ENCODE results near the gene APEH.

Gene APEH

GRCh38 chr3:49649576-49649975 lies 24.6 kb upstream of the APEH start:
- DNase-seq, result no peak

GRCh38 chr3:49650177-49650576 lies 24.0 kb upstream of the APEH start:
- no peak for DNase-seq

DNA sequence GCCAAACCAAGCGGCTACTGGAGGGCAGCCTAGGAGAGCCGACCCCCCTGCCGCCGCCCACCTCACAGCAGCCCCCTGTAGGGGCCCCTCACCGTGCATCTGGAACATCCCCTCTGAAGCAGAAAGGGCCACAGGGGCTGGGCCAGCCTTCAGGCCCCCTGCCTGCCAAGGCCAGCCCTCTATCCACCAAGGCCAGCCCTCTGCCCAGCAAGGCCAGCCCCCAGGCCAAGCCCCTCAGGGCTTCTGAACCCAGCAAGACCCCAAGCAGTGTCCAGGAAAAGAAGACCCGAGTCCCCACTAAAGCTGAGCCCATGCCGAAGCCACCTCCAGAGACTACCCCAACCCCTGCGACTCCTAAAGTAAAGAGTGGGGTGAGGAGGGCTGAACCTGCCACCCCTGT lies 23.5 kb upstream of the APEH start:
- DNase-seq, result no peak

- no peak for DNase-seq
Measured at GRCh38 chr3:49652218-49652902, 21.8 kb upstream of the APEH start.

- peak; percentile 37 for DNase-seq
Measured at GRCh38 chr3:49652903-49653415, 21.2 kb upstream of the APEH start.

DNA sequence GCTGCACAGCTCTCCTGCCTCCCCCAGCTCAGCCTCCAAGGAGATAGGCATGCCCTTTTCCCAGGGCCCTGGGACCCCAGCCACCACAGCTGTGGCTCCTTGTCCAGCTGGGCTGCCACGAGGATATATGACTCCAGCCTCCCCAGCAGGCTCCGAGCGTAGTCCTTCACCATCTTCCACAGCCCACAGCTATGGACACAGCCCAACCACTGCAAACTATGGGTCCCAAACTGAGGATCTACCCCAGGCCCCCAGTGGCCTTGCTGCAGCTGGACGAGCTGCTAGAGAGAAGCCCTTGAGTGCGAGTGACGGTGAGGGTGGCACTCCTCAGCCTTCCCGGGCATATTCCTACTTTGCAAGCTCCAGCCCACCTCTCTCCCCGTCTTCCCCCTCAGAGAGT lies 20.5 kb upstream of the APEH start:
- DNase-seq, result no peak

- DNase-seq, result no peak
Measured at GRCh38 chr3:49654176-49654825, 19.9 kb upstream of the APEH start.

DNA sequence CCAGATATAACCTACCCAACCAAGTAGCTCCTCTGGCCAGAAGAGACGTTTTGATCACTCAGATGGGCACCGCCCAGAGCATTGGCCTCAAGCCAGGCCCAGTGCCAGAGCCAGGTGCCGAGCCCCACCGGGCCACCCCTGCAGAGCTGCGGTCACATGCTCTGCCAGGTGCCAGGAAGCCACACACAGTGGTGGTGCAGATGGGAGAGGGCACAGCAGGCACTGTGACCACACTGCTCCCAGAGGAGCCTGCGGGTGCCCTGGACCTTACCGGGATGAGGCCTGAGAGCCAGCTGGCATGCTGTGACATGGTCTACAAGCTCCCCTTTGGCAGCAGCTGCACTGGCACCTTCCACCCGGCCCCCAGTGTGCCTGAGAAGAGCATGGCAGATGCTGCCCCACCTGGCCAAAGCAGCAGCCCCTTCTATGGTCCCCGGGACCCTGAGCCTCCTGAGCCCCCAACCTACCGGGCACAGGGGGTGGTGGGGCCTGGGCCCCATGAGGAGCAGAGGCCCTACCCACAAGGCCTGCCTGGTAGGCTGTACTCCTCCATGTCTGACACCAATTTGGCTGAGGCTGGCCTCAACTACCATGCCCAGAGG lies 19.1 kb upstream of the APEH start:
- DNase-seq, result no peak

DNA sequence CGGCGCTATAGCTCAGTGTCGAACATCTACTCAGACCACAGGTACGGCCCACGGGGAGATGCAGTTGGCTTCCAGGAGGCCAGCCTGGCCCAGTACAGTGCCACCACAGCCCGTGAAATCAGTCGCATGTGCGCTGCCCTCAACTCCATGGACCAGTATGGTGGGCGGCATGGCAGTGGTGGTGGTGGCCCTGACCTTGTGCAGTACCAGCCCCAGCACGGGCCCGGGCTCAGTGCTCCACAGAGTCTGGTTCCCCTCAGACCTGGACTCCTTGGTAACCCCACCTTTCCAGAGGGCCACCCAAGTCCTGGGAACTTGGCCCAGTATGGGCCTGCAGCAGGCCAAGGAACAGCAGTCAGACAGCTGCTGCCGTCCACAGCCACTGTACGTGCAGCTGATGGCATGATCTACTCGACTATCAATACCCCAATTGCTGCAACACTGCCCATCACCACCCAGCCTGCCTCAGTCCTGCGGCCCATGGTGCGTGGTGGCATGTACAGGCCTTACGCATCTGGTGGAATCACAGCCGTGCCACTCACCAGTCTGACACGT lies 18.3 kb upstream of the APEH start:
- no peak for DNase-seq

- DNase-seq, result no peak
Measured at GRCh38 chr3:49656541-49657112, 17.5 kb upstream of the APEH start.

- no peak for DNase-seq
Measured at GRCh38 chr3:49657208-49657915, 16.8 kb upstream of the APEH start.

GRCh38 chr3:49658711-49659110 lies 15.4 kb upstream of the APEH start:
- DNase-seq, result no peak

GRCh38 chr3:49659756-49660155 lies 14.4 kb upstream of the APEH start:
- DNase-seq, result no peak

- DNase-seq, result no peak
Measured at GRCh38 chr3:49661281-49661680, 12.9 kb upstream of the APEH start.

DNA sequence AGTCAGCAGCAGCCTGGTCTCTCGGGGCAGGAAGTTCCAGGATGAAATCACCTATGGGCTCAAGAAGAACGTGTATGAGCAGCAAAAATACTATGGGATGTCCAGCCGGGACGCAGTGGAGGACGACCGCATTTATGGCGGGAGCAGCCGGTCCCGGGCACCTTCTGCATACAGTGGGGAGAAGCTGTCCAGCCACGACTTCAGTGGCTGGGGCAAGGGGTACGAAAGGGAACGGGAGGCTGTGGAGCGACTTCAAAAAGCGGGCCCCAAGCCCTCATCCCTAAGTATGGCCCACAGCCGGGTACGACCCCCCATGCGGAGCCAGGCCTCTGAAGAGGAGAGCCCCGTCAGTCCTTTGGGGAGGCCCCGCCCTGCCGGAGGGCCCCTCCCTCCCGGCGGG lies 12.1 kb upstream of the APEH start:
- DNase-seq, result no peak

GRCh38 chr3:49662720-49663413 lies 11.3 kb upstream of the APEH start:
- DNase-seq, result no peak

DNA sequence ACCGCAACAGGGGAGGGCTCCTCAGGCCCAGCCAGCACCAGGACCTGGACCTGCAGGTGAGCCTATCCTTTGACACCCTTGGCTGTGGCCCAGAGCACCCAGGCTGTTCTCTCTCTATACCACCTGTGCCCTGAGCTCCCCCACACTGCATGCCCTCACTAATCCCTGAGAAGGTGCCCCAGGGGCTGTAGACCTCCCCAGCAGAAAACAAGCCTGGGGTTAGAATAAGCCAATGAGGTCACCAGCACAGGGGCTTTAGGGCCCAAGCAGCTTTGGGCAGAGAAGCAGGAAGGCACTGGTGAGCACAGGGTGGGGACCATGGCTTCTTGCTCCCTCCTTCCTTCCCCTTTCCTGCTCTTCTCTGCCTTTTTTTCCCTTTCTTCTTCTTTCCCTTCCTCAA lies 10.3 kb upstream of the APEH start:
- no peak for DNase-seq

GRCh38 chr3:49664300-49664699 lies 9.9 kb upstream of the APEH start:
- DNase-seq, result no peak

DNA sequence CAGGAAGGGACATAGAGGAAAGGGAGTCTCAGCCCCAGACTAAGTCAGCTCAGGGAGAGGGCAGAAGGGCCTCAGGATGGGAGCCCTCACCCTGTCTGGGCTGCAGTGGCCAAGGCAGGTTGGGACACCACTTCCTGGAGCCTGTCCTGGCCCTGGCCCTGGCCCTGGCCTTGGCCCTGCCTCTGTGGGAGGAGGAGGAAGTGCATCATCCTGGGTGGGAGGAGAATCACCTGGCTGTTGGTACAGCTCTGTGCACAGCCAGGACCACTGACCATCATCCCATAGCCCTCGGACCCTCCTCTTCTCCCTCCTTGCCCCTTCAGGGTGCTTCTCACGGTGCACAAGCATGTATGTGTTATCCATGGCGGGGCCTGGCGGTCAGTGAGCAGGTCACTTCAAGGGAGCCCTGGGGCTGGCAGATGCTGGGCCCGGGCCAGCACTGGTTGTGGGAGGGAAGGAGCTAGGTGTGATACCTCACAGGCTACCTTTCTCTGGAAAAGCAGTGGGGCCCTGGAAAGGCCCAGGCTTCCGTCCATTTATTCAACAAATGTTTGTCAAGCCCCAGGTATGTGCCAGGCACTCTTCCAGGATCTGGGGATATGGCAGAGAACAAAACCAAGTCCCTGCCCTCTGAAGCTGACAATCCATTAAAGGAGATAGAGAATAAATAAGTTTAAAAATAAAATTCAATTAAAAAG lies 8.2 kb upstream of the APEH start:
- no peak for DNase-seq

GRCh38 chr3:49666592-49666991 lies 7.6 kb upstream of the APEH start:
- no peak for DNase-seq
